CD4-positive, alpha-beta T cell treated with Interleukin-17A for 4 hours (primary cell): ENCODE results near the gene CRYGC.
"Not testable (repeated sequence)": the region's sequence is repeated elsewhere in the genome, so short reads cannot be mapped to it uniquely, and the experiment has no call there.

ENCODE experiments used
- DNase-seq: peaks from one replicate; pipeline ENCODE4 v3.0.0-alpha.2; 2020; ENCODE audit warnings: mixed read lengths

The CRYGC gene

DNA sequence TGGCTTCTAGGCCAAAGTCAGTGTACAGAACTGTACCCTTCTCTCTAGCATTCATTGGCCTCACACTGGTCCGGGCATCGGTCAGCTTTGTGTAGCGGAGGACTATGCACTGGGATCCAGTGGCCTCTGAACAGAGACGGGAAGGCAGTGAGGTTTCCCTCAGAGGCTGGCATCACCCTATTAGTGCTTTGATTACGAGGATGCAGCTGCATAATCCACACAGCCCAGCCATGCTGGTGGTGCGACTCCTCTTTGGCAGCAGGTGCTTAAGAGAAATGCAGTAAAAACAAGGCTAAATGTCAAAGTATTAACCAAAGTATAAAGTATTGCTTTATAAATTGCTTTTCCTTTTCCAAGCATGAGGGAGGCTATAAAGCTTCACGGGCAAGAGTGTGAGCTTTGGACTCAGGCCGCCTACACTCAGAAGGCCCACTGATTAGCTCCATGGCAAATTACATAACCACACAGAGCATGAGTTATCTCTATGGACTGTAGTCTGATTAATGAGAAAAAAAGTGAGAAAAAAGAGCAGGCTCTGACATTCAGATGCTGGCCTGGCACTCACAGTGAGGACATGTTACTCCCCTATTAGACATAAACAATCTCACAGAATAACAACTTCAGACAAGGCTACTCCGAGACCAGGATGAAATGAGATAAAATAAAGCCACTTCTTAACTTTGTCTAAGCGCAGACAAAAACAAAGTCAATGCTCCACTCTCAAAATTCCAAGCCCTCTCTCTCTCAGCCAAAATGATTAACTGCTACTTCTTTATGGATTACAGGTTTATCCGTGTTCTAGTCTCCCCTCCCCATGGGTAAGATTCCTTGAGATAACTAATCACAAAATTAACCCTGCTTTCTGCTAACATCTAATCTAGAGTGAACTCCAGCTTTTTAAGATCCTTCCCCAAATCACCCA, 6.4 kb upstream of the CRYGC start:
- DNase-seq: no peak

DNA sequence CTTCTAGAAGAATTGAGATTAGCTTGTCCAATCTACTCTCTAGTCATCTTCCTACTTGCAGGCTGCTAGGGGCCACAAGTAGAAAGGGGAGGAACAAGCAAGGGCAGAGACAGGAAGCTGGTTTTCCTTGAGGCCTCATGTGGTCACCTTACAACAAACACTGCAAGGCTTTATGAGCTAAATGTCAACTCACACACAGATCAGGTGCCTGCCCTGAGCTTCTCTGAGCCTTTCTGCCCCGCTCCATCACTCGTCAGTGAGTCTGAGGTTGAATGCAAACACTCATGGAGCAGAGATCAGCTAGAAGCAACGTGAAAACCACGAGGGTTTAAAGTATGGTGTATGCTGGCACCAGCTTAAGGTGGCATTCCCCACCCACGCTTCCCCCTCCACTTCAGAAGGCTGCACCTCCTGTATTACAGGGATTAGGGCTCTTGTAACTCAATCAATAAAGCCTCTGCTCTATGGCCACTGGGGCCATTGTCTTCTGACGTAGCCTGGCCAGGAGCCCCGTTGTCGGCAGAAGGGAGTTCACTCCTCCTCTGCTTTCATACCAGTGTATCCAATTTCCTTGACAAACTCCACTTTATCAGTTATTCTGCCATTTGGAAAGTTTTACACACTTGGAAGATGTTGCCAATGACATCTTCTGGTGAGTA, 5.4 kb upstream of the CRYGC start:
- no peak for DNase-seq

DNA sequence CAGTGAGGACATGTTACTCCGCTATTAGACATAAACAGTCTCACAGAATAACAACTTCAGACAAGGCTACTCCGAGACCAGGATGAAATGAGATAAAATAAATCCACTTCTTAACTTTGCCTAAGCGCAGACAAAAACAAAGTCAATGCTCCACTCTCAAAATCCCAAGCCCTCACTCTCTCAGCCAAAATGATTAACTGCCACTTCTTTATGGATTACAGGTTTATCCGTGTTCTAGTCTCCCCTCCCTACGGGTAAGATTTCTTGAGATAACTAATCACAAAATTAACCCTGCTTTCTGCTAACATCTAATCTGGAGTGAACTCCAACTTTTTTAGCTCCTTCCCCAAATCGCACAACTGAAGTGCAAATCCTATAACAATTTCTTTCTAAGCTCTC, 1.1 kb upstream of the CRYGC start:
- no peak for DNase-seq

DNA sequence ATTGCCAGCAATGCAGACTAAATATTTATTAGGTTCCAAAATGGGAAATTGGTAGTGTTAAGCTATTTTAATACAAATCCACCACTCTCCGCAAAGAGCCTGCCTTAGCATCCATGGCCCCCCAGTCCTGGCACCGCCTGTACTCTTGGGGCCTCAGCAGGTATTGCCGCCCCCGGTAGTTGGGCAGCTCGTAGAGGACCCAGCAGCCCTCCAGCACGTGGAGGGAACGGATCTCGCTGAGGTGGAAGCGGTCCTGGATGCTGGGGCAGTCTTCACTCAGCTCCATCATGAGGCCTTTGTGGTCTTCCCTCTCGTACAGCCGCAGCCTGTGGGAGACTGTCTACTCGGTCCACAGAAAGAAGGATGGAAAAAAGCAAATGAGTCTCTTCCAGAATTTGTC, 1.5 kb downstream of the CRYGC start:
- DNase-seq: no peak

DNA sequence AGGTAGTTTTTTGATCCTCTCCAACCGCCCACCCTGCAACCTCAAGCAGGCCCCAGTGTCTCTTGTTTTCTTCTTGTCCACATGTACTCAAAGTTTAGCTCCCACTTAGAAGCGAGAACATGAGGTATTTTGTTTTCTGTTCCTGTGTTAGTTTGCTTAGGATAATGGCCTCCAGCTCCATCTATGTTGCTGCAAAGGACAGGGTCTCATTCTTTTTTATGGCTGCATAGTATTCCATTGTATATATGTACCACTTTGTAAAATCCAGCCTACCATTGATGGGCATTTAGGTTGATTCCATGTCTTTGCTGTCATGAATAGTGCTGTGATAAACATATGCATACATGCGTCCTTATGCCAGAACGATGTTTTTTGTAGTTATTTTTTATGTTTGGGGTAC, 2.5 kb downstream of the CRYGC start:
- no peak for DNase-seq

DNA sequence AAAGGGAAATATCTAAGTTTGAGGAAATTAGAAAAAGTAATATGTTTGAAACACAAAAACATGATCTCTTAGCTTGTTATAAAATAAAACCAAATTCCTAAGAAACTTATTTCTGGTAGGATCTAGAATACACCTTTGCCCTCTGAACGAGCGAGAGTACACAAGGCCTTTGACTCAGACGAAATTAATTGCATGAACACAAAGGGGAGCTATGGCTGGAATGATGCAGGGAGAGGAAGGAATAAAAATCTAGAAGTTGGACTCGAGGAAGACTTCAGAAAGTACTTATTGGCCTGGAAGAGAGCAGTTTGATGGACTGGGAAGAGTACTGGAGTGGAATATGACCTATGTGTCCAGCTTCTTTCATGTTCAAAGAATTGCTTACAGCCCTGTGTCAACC, 4.4 kb downstream of the CRYGC start:
- no peak for DNase-seq

DNA sequence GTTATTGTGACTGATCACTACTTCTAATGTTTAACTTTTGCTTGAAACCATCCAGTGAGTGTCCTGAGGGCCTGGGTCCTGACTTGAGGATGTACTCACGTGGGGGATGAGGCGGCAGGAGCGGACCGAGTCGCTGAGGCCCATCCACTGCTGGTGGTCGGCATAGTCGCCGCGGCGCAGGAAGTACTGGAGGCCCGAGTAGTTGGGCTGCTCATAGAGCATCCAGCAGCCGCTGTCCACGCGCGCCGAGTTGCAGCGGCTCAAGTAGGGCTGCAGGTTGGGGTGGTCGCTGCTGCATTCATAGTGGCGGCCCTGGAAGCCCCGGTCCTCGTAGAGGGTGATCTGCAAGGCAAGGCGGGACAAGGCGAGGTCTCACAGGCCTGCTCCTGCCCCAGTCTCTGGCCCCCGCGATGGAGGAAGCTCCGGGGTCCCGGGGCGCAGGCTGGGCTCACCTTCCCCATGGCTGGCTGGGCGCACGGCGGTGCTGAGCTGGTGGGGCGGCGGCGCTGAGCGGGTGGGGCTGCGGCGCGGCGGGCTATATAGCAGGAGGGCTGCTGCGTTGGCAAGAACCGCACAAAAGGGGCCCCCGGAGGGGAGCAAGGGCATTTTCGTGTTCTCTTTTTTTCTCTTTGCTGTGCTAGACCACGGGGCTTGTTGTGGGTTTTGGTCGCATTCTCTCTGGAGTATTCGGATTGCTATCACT, 5.5 kb downstream of the CRYGC start, which contains the start of gene CRYGD:
CRYGD (minus strand) TSS at position 512 of the 703 bp plus-strand sequence; CDS start at position 461, 51 bp downstream.
- not testable (repeated sequence) for DNase-seq

DNA sequence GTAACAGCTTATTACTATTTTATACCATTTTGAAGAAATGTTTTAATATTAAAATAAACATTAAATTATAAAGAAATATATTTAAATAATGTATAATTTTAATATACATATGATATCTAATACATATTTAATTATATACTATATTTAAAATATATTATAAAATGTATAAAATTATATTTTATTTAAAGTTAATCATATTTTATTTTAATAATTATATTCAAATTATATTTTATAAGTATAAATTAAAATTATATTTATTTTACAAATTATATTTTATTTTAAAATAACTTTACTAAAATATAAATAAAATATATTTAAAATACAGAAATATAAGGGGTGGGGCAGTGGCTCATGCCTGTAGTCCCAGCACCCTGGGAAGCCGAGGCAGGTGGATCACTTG, 7.4 kb downstream of the CRYGC start:
- DNase-seq: no peak

DNA sequence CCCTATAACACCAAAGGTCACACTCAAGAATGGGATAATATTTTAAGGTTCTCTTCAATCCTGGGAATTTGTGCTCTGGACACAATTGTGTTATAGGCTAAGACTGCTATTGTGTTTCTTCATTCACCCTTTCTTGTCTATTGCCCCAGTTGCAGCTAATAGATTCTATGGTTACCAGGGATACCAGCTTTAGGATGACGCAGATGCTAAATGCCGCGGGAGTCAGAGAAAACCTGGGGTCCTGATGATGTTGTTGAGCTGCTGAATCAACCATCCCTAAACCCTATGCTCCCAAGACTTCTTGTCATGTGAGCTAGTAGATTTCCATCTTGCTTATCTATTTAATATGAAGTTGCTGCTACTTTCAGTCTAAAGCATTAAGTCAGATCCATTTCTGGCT, 10.7 kb downstream of the CRYGC start:
- no peak for DNase-seq

DNA sequence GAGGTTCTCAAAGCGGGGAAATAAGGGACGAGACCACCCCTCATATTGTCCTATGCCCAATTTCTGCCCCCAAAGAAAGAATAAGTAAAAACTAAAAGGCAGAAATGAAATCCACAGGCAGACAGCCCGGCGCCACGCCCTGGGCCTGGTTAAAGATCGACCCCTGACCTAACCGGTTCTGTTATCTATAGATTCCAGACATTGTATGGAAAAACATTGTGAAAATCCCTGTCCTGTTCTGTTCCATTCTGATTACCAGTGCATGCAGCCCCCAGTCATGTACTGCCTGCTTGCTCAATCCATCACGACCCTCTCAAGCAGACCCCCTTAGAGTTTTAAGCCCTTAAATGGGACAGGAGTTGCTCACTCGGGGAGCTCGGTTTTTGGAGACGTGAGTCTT, 12.2 kb downstream of the CRYGC start:
- not testable (repeated sequence) for DNase-seq

DNA sequence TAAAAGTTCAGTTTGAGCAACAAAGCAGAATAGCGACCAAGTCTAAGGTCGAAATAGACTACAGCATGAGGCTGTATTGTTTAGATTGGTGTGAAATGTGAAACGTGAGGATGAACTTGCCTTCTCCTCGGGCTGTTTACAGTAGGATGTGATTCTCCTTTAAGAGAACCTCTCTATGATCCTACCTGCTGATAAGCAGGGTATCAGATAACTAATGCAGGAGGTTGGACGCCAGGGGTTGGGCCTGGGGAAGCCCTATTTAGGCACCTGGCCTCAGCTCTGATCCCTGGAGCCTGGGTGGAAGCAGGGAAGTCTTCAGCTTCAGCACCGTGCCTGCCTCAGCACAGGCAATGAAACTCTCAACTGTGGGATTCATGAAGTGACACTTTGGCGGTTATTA, 16.7 kb downstream of the CRYGC start:
- DNase-seq: no peak

DNA sequence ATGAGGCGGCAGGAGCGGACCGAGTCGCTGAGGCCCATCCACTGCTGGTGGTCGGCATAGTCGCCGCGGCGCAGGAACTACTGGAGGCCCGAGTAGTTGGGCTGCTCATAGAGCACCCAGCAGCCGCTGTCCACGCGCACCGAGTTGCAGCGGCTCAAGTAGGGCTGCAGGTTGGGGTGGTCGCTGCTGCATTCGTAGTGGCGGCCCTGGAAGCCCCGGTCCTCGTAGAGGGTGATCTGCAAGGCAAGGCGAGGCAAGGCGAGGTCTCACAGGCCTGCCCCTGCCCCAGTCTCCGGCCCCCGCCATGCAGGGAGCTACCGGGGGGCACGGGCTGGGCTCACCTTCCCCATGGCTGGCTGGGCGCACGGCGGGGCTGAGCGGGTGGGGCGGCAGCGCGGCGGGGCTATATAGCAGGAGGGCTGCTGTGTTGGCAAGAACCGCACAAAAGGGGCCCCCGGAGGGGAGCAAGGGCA, 17.3 kb downstream of the CRYGC start:
- DNase-seq: not testable (repeated sequence)

DNA sequence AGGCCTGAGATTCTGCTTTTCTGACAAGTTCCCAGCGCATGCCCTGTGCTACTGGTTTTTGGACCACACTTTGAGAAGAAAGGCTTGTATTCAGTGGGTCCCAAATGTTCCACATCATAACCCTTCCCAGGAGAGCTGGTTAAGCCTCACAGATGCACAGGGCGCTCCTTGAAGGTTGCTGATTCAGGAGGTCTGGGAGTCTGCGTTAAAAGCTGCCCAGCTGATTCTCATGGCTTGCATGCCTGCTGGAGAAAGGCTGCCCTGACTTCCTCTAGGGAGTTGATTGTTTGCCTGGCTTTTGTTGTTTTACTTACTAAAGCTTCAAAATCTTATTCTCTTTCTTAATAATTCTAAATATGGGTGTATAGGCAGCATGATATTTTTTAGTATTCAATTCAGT, 26.0 kb downstream of the CRYGC start:
- no peak for DNase-seq

DNA sequence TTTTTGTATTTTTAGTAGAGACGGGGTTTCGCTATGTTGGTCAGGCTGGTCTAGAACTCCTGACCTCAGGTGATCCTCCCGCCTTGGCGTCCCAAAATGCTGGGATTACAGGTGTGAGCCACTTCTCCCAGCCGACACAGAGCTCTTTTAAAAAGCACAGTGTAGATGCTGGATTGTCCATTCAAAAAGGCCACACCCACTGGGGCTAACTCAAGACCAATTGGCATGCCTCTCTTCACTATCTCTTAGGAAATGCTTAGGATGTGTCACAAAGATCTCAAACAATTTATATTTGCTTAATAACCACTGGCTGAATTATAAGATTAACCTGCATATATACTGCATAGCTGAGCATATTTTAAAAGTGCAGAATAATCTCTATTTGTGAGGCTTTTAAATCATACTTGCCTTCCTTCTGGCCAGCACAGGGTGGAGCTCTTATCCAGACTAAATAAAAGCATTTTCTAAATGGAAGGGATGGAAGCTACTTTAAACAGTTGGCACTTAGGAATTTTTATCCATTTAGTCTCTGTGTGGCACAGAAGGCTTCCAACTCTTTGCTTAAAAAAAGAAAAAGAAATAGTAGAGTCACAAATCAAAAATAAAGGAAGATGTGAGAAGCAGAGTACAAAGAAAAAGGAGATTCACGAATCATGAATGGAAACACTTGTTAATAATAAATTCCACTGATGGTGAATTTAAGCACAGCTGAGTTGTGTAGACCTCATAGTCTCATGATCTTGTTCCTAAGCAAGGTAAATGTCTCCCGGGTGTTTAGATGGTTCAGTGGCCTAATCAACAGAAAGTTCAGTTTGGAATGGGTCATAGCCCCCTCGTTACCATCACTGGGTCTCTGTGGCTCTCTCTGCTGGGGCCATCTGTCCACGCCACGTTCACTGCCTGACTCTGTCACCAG, 27.7 kb downstream of the CRYGC start:
- DNase-seq: no peak

DNA sequence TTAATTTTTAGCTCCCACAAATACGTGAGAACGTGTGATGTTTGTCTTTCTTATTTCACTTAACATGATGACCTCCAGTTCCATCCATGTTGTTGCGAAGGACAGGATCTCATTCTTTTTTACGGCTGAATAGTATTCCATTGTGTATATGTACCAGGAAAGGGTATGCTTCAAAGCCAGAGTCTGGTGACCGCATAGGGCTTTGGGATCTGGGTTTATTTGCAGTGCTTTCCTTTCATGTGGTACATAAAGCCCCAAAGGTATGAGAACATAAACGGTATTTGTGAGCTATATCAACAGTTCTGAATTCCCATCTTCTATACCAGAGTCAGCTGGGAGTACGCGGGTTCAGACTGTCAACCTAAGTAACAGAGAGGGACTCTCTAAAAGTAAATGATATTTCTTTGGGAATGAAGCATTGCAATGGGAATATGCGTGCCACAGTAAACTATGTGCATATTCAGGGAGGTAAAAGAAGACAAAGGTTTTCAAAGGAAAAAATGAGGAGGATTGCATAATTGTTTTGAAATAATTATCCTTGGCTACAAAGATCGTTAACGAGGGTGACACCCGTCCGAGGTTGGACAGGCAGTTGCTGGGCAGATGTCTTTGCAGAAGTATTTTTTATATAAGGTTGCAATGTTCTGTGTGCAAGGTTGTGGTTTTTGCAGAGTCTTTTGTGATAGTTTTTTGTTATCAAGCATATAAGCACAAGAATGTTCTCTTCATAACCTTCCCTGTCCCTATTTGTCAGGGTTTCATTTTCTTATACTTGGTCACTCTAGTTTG, 29.8 kb downstream of the CRYGC start:
- no peak for DNase-seq

DNA sequence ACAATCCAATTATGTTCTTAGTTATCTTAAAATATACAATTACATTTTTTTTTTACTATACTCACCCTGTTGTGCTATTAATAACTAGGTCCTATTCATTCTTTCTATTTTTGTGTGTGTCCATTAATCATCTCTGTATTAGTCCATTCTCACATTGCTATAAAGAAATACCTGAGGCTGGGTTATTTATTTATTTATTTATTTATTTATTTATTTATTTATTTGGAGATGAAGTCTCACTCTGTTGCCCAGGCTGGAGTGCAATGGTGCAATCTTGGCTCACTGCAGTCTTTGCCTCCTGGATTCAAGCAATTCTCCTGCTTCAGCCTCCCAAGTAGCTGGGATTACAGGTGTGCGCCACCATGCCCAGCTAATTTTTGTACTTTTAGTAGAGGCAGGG, 30.9 kb downstream of the CRYGC start:
- not testable (repeated sequence) for DNase-seq

DNA sequence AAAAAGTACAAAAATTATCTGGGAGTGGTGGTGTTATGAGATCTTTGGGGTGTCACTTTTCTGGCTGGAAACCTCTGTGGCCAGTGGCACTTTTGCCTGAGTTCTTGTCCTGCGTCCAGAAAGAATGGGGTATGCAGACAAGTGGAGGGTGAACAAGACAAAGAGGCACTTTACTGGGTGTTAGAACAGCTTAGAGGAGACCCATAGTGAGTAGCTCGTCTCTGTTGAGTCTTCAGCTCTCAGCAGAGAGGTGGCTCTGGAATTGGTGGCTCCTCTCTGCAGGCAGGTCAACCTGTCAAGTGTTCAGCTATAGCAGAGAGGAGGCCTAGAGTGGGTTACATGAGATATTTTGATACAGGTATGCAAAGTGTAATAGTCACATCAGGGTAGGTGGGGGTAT, 31.4 kb downstream of the CRYGC start:
- no peak for DNase-seq

DNA sequence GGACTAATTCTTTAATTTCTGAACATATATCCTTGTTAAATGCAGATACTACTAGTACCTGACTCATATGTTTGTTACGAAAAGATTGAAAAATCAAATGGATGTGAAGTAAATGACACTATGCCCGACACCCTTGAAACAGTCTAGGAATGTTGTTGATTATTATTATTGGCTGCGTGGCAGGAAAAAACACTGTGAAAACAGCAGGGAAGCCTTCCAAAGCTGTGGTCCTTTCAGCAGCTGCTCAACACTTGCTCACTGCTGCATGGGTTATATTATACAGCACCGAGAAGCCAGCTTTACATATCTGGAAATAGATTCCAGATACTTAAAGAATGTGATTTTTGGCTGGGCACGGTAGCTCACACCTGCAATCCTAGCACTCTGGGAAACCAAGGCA, 31.8 kb downstream of the CRYGC start:
- DNase-seq: no peak

DNA sequence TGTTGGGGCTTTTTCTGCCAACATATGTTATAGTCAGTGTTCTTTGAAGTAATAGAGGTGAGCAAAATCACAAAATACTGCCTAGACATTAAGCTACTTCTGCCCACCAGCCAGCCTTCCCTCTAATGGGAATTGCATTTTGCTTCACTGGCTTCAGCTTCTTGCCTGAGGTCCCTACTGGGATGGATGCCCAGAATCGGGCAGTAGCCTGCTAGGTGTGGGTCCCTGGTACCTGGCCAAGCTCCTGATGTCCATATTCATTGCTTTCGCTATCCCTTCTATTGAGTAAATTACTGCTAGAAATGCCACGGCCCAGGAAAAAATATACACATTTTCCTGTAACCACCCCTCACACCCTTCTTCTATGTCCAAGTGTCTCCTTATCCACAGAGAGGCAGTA, 32.3 kb downstream of the CRYGC start:
- no peak for DNase-seq

DNA sequence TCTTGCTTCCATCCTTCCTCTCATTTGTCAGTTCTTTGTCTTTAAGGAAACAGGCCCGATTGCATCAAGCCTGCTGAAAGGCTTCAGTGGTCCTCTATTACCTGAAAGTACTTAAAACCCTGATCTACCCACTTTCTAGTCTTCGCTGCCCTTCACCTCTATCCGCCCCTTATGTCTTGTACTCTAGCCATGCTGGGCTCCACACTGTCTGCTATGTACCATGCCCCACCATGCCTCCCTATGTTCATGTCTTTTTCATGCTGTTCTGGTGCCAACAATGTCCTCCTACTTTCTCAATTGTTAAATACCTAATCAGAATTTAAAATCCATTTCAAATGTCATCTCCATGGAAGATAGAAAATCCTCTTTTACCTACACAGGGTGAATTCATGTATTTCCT, 33.5 kb downstream of the CRYGC start:
- DNase-seq: no peak

DNA sequence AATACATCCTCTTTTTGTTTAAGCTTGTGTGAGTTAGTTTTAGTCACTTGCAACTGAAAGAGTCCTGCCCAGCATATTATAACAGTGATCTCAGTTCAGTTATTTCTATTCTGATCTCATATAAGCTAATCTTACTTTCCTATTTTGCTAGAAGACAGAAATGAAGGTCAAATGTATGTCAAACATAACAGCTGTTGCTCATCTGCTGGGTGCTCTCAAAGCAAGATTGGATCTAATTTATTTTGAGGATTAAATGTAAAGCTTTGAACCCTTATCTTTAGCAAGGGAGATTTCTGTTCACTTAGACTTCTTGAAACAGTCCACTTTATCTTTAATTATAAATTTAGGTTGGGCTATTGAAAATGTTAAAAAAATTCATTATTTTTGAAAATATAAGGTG, 36.5 kb downstream of the CRYGC start:
- DNase-seq: no peak
